GM23338 (cell line): ENCODE measurements around the gene TMEM245.

Experiments used
- CREB1 ChIP-seq: fragments of 250-450 bp; sonication (Bioruptor Pico); IDR thresholded peaks from 2 replicates; pipeline ENCODE4 v1.5.0; 2020; ENCODE audit warnings: low read depth, mild to moderate bottlenecking, moderate library complexity
- CTCF ChIP-seq, 2 experiments: fragments of 200-600 bp in 1 of 2; sonication (generic) in 1 of 2; conservative IDR thresholded peaks; 2 replicates each; pipeline versions ENCODE4 v1.5.1 to v1.6.1; 2016 to 2017; ENCODE audit warnings: antibody characterized with exemption in 2 of 2, low read depth in 2 of 2, mild to moderate bottlenecking in 2 of 2, moderate library complexity in 1 of 2
- EZH2 ChIP-seq: fragments of 200-600 bp; sonication (generic); IDR thresholded peaks from one replicate; pipeline ENCODE4 v1.8.0; 2017; ENCODE audit warnings: antibody characterized with exemption, mild to moderate bottlenecking, low read depth; ENCODE audit not compliant: unreplicated experiment
- EZH2phosphoT487 ChIP-seq: fragments of 200-600 bp; sonication (generic); IDR thresholded peaks from one replicate; pipeline ENCODE4 v1.8.1; 2018; ENCODE audit warnings: antibody characterized with exemption; ENCODE audit not compliant: unreplicated experiment
- JUNB ChIP-seq: IDR thresholded peaks from one replicate; pipeline ENCODE4 v1.6.1; 2016; ENCODE audit warnings: antibody characterized with exemption; ENCODE audit not compliant: unreplicated experiment
- NANOG ChIP-seq: IDR thresholded peaks from 2 replicates; pipeline ENCODE4 v1.6.1; 2016; ENCODE audit warnings: antibody characterized with exemption, borderline replicate concordance
- POLR2AphosphoS5 ChIP-seq: IDR thresholded peaks from 2 replicates; pipeline ENCODE4 v1.6.1; 2016; ENCODE audit warnings: antibody characterized with exemption, low read depth
- REST ChIP-seq: IDR thresholded peaks from one replicate; pipeline ENCODE4 v1.6.1; 2018; ENCODE audit warnings: antibody characterized with exemption; ENCODE audit not compliant: unreplicated experiment
- STAT1 ChIP-seq: IDR thresholded peaks from one replicate; pipeline ENCODE4 v1.6.1; 2016; ENCODE audit warnings: antibody characterized with exemption; ENCODE audit not compliant: unreplicated experiment
- ZNF114 ChIP-seq: fragments of 250-450 bp; sonication (Bioruptor Pico); IDR thresholded peaks from 2 replicates; pipeline ENCODE4 v1.5.0; 2020; ENCODE audit warnings: mild to moderate bottlenecking, moderate library complexity
- ZNF331 ChIP-seq: fragments of 250-450 bp; sonication (Bioruptor Pico); IDR thresholded peaks from 2 replicates; pipeline ENCODE4 v1.5.0; 2020; ENCODE audit warnings: low read depth, mild to moderate bottlenecking, moderate library complexity
- TF ChIP-seq, protein P1 (sequence below): IDR thresholded peaks from 2 replicates; pipeline ENCODE4 v1.6.1; 2016; ENCODE audit warnings: antibody characterized with exemption
- TF ChIP-seq, protein P2 (sequence below): fragments of 250-450 bp; sonication (Bioruptor Pico); IDR thresholded peaks from 2 replicates; pipeline ENCODE4 v1.5.0; 2020; ENCODE audit warnings: mild to moderate bottlenecking, moderate library complexity

DNA sequence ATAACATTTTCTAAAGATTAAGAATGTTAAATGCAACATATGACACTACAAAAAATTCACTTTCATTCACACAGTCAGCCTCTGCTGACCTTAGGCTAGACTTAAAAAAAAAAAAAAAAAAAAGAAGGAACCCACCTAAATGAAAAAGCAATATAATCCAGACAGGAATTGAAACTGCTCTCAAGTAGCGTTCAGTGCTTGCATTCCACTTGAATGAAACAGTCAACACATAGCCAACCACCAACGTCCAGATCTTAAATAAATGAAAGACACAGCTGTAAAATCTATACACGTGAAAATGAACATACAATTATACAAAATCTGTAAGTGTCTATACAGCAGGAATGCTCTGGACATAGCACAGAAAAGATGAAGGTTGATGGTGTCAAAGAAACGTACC lies 11.4 kb downstream of the TMEM245 start:
- TF ChIP-seq CTCF (conservative IDR thresholded peaks at IDR 0.05; ENCODE audit: low read depth in 2 of 2) (no peak), EZH2phosphoT487 (no peak), STAT1 (no peak), JUNB (no peak), REST (no peak), EZH2 (no peak), CREB1 (CRISPR knock-in tag) (no peak), POLR2AphosphoS5 (no peak), NANOG (no peak), ZNF114 (CRISPR knock-in tag) (no peak), ZNF331 (CRISPR knock-in tag) (no peak)
- TF ChIP-seq, protein P1, sequence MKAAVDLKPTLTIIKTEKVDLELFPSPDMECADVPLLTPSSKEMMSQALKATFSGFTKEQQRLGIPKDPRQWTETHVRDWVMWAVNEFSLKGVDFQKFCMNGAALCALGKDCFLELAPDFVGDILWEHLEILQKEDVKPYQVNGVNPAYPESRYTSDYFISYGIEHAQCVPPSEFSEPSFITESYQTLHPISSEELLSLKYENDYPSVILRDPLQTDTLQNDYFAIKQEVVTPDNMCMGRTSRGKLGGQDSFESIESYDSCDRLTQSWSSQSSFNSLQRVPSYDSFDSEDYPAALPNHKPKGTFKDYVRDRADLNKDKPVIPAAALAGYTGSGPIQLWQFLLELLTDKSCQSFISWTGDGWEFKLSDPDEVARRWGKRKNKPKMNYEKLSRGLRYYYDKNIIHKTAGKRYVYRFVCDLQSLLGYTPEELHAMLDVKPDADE: no peak
- TF ChIP-seq, protein P2, sequence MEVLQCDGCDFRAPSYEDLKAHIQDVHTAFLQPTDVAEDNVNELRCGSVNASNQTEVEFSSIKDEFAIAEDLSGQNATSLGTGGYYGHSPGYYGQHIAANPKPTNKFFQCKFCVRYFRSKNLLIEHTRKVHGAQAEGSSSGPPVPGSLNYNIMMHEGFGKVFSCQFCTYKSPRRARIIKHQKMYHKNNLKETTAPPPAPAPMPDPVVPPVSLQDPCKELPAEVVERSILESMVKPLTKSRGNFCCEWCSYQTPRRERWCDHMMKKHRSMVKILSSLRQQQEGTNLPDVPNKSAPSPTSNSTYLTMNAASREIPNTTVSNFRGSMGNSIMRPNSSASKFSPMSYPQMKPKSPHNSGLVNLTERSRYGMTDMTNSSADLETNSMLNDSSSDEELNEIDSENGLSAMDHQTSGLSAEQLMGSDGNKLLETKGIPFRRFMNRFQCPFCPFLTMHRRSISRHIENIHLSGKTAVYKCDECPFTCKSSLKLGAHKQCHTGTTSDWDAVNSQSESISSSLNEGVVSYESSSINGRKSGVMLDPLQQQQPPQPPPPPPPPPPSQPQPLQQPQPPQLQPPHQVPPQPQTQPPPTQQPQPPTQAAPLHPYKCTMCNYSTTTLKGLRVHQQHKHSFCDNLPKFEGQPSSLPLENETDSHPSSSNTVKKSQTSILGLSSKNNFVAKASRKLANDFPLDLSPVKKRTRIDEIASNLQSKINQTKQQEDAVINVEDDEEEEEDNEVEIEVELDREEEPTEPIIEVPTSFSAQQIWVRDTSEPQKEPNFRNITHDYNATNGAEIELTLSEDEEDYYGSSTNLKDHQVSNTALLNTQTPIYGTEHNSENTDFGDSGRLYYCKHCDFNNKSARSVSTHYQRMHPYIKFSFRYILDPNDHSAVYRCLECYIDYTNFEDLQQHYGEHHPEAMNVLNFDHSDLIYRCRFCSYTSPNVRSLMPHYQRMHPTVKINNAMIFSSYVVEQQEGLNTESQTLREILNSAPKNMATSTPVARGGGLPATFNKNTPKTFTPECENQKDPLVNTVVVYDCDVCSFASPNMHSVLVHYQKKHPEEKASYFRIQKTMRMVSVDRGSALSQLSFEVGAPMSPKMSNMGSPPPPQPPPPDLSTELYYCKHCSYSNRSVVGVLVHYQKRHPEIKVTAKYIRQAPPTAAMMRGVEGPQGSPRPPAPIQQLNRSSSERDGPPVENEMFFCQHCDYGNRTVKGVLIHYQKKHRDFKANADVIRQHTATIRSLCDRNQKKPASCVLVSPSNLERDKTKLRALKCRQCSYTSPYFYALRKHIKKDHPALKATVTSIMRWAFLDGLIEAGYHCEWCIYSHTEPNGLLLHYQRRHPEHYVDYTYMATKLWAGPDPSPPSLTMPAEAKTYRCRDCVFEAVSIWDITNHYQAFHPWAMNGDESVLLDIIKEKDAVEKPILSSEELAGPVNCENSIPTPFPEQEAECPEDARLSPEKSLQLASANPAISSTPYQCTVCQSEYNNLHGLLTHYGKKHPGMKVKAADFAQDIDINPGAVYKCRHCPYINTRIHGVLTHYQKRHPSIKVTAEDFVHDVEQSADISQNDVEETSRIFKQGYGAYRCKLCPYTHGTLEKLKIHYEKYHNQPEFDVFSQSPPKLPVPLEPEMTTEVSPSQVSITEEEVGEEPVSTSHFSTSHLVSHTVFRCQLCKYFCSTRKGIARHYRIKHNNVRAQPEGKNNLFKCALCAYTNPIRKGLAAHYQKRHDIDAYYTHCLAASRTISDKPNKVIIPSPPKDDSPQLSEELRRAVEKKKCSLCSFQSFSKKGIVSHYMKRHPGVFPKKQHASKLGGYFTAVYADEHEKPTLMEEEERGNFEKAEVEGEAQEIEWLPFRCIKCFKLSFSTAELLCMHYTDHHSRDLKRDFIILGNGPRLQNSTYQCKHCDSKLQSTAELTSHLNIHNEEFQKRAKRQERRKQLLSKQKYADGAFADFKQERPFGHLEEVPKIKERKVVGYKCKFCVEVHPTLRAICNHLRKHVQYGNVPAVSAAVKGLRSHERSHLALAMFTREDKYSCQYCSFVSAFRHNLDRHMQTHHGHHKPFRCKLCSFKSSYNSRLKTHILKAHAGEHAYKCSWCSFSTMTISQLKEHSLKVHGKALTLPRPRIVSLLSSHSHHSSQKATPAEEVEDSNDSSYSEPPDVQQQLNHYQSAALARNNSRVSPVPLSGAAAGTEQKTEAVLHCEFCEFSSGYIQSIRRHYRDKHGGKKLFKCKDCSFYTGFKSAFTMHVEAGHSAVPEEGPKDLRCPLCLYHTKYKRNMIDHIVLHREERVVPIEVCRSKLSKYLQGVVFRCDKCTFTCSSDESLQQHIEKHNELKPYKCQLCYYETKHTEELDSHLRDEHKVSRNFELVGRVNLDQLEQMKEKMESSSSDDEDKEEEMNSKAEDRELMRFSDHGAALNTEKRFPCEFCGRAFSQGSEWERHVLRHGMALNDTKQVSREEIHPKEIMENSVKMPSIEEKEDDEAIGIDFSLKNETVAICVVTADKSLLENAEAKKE (CRISPR knock-in tag): no peak
